Measurements from ENCODE around the gene CEP70.

DNA sequence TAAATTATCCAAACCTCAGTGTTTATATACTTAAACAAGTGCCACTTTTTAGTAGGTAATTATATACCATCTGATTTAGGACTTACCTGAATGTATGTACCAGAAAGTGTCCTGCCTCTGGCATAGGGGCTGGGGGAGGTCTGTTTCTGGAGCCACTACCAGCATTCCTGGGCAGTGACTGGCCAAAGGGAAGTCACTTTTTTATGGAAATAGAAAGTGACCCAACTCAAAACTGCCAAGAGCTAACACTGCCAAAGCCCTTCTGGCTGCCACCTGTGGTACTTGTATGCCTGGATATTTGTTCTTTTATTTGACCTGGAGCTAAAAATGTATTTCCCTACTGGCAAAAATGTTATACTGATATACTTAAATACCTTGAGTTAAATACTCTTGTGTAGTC, 116.9 kb downstream of the CEP70 start:
- TF ChIP-seq EZH2 (IDR thresholded peaks at IDR 0.05) (no peak), POLR2AphosphoS5 (IDR thresholded peaks at IDR 0.05; ENCODE audit: borderline replicate concordance, low read depth, low read length) (no peak), FOXP2 (optimal IDR thresholded peaks at IDR 0.05; ENCODE audit: control extremely low read depth, extremely low read length, insufficient read depth) (no peak)
